Esophagus squamous epithelium (tissue), 4 donors: ENCODE measurements around the gene UBAC2.

ENCODE experiments used
- CTCF ChIP-seq, 6 experiments: fragments of 450-650 bp in 4 of 6; fragments of 200-600 bp in 2 of 6; sonication (generic) in 2 of 6; IDR thresholded peaks; one replicate each; pipeline ENCODE4 v1.5.1; 2016 to 2019; ENCODE audit warnings: antibody characterized with exemption in 6 of 6, mild to moderate bottlenecking in 4 of 6, moderate library complexity in 4 of 6
- POLR2A ChIP-seq, 4 donors: fragments of 450-650 bp; IDR thresholded peaks; one replicate each; pipeline ENCODE4 v1.6.1; 2017; ENCODE audit warnings: antibody characterized with exemption in 4 of 4, mild to moderate bottlenecking in 4 of 4, moderate library complexity in 3 of 4

- TF ChIP-seq CTCF (IDR thresholded peaks at IDR 0.05) (no peak), POLR2A (IDR thresholded peaks at IDR 0.05) (no peak)
Measured at GRCh38 chr13:99256709-99257108, 56.1 kb downstream of the UBAC2 start.
